ENCODE results near the gene NUP98.
A peak's percentile ranks its signal among the peaks of the same experiment; 100 is the strongest.
"Not testable (repeated sequence)": the region's sequence is repeated elsewhere in the genome, so short reads cannot be mapped to it uniquely, and the experiment has no call there.

NUP98 gene

DNA sequence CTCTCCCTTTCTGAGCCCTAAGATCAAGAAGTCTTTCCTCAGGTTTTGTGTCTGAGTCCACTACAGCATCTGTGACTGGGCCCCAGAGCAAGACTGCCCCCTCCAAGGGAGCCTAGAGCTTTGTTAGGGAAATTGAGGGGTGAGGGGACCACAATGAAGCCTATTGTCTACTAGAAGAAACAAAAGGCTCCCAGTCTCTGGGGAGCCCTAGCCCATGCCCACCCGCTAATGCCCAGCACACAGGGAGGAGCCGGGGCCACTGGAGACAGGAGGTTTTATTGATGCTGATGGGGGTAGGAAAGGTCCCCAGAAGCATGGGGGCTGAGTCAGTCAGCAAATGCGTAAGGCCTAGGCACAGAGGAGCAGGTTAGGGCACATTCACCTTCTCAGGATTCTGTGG is 29.4 kb upstream of the NUP98 start:
- DNase-seq (ENCODE audit: low read depth in 3 of 3), result no peak

DNA sequence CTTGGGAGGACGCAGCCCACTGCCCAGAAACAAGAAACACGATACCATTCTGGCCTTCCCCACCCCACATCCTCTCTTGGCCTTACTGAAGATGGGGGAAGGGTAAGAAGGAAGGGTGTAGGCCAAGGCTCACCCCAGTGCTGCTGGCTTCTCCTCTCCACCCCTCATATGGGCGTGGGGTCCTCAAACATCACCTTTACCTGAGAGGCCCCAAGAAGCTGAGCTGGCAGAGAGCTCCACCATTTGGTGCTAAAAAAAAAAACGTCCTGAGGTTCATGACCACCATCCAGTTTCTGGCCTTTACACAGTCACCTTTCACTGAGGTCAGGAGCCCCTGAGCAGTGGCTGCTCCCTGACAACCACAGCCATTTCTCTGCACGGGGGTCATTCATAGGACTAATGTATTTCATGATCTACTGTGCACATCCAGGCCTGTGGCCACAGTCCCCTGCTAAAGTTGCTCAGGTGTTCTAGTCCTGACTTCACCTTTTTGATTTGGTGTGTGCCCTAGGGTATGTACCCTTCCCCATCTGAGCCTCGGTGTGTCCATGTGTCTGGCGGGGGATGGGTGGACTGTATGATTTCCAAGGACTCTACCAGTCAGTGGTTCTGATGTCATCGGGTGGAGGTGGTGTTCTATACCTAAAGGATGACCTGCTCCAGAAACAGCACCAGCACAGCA is 28.3 kb upstream of the NUP98 start:
- DNase-seq (ENCODE audit: low read depth in 3 of 3), result no peak

DNA sequence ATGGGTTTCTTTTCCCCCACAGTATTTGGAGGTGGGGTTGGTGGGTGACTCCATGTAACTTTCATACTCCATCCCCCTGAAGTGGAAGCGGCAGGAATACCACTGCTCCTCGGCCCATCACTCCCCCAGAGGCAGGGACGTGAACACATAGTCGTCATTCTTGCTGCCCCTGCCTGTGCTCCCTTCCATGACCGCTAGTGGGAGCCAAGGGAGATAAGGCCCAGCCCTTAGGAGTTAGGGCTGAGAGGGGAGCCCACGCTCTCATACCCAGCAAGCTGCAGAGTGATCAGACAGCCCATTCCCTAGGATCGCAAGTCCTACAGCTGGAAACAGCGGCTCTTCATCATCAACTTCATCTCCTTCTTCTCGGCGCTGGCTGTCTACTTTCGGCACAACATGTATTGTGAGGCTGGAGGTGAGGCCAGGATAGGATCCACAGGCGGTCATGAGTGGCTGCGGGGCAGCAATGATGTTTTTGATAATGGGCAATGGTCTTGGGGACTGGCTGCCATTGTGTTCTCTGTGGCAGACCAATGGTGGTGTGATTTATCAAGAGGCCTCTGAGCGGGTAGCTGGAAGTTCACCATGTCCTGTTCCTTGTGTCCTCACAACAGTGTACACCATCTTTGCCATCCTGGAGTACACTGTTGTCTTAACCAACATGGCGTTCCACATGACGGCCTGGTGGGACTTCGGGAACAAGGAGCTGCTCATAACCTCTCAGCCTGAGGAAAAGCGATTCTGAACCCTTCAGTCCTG is 27.5 kb upstream of the NUP98 start:
- peak; percentile 67 to 81 (median 74) for DNase-seq (ENCODE audit: low read depth in 3 of 3)

DNA sequence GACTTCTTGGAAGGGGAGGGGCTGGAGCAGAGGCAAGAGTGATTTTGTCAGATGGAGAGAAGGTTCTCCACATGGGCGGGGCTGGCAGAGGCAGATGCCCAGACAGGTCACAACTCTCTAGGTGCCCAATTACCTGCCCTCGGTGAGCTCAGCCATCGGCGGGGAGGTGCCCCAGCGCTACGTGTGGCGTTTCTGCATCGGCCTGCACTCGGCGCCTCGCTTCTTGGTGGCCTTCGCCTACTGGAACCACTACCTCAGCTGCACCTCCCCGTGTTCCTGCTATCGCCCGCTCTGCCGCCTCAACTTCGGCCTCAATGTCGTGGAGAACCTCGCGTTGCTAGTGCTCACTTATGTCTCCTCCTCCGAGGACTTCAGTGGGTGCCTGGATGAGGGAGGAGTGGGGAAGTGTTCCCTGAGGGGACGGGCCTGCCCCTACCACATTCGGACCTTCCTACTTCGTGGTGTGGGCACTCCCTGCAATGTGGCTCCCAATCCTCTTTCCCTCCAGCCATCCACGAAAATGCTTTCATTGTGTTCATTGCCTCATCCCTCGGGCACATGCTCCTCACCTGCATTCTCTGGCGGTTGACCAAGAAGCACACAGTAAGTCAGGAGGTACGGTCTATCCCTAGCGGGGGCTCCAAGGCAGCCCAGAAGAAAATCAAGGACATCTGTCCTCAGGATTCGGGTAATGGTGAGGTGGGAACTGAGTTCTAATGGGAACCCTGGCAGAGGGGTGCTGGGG is 26.6 kb upstream of the NUP98 start:
- DNase-seq (ENCODE audit: low read depth in 3 of 3), result no peak

DNA sequence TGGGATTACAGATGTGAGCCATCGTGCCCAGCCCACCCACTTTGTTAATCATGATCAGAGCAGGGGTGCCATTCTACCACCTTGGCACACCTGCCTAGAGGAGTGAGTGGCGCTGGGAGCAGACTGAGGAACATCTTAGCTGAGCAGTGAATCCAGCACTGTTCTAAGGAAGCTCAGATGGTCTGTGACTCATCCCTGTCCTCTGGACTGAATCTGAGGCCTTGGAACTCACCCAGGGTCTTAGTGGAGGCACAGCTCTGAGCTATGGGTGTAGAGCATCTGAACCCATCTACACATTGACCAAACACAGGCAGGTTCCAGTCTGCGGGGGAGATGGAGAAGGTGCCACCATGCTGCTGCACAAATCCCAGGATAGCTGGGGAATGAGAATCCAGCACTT is 25.9 kb upstream of the NUP98 start:
- DNase-seq (ENCODE audit: low read depth in 3 of 3), result no peak

DNA sequence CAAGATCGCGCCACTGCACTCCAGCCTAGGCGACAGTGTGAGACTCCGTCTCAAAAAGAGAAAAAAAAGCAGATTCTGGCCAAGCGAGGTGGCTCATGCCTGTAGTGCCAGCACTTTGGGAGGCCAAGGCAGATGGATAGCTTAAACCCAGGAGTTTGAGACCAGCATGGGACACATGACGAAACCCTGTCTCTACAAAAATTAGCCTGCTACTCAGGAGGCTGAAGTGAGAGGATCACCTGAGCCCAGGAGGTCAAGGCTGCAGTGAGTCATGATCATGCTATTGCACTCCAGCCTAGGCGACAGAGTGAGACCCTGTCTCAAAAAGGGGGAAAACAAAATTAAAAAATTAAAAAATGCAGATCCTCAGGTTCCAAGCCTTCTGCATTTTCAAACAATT is 25.0 kb upstream of the NUP98 start:
- no peak for DNase-seq (ENCODE audit: low read depth in 3 of 3)

DNA sequence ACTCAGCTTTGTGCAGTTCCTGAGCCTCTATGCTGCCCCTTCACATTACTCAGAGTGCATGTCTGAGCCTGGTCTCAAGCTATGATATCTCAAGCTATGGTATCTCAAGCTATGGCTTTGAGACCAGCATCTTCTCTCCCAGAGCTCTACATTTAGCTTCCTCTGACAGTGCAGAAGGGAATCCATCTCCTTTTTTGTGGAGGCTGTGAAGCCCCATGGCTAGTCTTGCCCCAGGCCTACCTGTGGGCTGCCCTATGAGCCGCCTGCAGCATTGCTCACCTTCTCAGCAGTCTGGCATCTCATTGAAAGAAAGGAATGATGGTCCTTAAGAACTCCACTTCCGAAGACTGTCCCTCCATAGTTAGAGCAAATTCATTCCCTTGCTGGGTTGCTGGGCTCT is 23.6 kb upstream of the NUP98 start:
- no peak for DNase-seq (ENCODE audit: low read depth in 3 of 3)

DNA sequence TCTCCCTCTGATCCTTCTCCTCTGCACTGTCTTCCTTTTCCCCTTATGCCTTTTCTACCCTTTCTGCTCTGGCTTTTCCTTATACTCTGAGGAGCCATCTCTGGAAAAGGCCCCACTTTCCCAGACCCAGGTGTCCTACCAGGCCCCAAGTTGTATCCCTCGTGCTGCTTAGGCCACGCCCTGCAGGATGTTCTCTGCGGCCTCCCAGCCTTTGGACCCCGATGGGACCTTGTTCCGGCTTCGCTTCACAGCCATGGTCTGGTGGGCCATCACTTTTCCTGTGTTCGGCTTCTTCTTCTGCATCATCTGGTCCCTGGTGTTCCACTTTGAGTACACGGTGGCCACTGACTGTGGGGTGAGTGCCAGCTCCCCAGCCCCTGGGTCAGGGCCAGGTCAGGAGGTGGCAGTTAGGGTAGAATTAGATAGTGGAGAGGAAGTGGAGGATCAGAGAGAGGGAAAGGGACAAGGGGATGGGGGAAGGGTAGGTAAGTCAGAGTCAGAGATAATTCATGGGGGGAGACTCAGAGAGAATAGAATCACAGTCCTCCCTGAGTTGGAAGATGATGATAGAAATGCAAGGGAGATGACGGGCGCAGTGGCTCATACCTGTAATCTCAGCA is 19.9 kb upstream of the NUP98 start:
- no peak for DNase-seq (ENCODE audit: low read depth in 3 of 3)

DNA sequence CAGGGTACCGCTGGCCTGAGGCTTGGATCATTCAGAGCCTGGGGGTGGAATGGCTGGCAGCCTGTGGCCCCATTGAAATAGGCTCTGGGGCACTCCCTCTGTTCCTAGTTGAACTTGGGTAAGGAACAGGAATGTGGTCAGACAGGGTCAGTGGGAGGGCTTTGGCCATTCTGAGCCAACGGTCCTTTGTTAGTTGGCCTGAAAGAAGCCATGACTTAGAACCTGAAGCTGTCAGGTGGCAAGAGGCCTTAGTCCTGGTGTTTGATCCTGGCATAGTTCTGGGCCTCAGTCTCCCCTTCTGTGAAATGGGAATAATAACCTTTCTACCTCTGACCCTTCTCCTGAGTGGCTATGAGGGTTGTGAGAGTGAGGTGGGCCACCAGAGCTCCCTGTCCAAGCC is 19.3 kb upstream of the NUP98 start:
- no peak for DNase-seq (ENCODE audit: low read depth in 3 of 3)

DNA sequence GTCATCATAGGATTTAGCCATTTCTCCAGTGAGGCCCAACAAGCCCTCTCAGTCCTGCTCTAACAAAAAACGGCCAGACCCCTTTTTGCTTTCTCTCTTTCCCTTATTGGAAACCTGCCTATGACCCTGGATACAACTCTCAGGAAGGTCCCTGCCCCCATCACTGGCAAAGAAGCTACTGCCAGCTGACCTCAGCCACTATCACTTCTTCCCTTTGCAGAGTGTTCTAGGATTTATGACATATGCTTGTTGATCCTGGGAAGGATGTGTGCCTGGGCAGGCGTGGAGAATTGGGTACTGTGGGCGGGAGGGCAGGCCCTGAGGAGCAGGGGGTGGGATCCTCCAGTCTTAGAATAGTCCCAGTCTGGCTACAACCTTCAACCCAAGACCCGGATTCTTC is 18.5 kb upstream of the NUP98 start:
- DNase-seq (ENCODE audit: low read depth in 3 of 3), result no peak

DNA sequence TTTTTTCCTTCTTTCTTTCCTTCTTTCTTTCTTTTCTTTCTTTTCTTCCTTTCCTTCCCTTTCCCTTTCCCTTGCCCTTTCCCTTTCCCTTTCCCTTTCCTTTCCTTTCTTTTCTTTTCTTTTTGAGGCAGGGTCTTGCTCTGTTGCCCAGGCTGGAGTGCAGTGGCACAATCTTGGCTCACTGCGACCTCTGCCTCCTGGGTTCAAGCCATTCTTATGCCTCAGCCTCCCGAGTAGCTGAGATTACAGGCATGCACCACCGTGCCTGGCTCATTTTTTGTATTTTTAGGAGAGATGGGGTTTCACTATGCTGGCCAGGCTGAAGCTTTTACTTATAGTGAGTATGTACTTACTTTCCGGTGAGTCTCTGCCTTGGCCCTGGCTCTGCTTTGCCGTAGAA is 17.5 kb upstream of the NUP98 start:
- not testable (repeated sequence) for DNase-seq (ENCODE audit: low read depth in 3 of 3)

DNA sequence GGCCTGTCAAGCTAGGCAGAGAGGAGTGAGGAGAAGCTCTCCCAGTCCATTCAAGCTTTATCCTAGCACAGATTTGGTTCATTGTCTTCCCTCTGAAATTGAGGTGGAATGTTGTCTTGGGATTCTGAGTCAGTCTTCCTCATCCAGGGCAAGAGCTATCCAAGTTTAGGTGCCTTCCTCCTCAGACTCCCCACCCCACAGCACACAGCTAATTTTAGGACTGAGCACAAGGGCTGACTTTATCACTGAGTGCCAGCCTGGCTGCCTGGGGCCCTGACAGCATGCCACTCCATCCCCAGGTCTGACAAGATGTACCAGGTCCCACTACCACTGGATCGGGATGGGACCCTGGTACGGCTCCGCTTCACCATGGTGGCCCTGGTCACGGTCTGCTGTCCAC is 13.6 kb upstream of the NUP98 start:
- DNase-seq (ENCODE audit: low read depth in 3 of 3), result no peak

DNA sequence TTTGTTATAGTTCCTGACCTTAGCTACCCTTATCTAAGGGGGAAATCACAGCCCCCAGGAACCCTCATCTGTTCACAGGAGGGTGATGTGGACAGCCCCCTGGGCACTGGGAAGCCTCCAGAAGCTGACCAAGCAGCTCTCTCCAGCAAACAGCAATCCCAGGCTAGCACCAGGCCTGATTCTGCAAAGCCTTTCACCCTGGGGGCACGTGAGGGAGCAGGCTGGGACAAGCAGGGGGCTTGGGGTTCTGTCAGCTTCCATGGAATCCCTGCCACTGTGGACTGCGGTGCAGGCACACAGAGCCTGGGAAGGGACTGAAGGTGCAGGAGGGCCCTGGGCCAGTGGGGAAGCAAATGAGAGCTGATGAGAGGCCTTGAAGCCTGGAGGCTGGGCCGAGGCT is 13.1 kb upstream of the NUP98 start:
- DNase-seq (ENCODE audit: low read depth in 3 of 3), result no peak

DNA sequence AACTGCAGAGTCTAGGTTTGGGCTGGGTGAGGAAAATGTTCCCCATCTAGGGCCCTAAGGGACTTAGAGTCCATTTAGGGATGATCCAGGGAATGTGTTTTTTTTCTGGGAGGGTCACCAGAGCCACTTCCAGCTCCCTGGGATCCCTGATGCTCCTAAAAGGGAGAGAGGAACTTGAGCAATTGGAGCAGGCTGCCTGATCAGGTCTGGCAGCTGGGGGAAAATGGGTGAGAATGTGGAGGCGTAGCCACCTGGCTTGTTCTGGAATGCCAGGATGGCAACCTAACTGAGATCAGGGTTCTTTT is 12.2 kb upstream of the NUP98 start:
- DNase-seq (ENCODE audit: low read depth in 3 of 3), result no peak

DNA sequence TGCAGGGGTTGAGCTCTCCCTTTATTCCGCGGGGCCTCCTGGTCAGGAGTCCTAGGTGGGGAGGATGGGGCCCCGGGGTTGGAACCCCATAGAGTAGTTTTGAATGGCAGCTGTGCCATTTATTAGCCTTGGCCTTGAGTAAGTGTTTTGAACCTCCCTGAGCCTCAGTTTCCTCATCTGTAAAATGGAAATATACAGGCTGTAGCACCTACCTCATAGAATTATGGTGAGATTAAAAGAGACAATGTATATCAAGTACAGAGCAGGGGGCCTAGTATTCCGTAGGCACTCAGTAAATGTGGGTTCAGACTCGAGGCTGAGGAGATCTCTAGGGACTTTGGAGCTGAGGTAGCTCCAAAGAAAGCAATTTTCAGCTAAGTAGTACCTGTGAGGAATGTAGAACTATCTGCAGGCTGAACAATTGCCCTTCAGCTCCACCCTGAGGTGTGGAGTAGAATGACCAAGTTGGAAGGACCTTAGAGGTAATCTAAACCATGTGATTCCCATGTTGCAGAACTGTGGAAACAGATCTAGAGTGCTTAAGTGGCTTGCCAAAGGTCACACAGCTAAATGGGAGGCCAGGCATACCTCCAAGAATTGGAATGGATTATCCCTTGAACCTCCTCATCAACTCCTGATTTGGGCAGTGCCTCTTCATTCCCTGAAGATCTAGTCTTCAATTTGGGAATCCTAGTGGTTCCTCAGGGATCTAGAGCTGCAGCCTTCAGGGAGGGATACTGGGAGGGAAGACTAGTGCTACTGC is 11.7 kb upstream of the NUP98 start:
- DNase-seq (ENCODE audit: low read depth in 3 of 3), result no peak

DNA sequence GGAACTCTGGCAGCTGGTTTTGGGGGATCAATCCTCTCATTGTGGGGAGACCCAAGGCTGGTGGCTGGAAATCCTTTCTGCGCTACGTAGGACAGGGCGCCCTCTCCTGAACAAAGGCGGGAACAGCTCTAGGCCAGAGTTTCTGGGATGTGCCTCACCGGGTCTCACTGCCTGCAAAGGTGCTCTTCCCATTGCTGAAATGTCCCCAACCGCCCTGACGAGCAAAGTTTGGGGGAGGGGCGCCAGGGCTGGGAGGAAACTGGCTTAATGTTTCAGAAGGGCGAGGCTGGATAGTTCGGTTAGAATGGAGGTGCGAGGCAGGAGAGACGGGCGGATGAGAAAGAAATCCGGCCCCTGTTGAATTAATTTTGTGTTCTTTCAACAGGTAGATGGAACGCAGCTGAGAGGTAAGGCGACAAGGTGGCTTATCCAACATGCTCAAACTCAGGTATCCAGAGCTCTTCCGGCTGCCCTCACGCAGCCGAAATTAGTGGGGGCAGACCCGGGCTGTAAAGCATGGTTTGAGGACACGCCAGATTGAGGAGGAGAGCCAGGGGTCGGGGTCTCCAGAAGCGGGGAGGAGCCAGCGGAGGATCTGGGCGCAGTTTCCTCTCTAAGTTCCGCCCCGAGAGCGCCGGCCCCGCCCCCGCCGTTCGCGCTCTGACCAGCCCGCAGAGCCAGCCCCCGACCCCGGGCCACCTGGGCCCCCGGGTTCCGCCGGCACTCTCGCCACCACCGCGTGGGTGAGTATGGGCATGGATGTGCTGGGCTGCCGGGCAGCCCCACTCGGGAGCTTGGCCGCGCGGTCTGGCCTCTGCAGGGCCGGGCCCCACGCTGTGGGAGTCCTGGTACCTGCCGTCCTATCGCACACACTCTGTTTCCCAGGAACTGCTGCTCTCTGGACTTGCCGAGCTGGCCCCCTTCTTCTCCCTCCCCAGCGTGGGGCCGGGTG is 10.8 kb upstream of the NUP98 start, which contains the start of gene PGAP2:
Gene PGAP2, plus strand, starts transcription at position 652 of the 952 bp plus-strand sequence. CDS start 2,700 bp downstream, outside the sequence.
- peak in 2 of 3 experiments; percentile 37 to 61 for DNase-seq (ENCODE audit: low read depth in 3 of 3)

DNA sequence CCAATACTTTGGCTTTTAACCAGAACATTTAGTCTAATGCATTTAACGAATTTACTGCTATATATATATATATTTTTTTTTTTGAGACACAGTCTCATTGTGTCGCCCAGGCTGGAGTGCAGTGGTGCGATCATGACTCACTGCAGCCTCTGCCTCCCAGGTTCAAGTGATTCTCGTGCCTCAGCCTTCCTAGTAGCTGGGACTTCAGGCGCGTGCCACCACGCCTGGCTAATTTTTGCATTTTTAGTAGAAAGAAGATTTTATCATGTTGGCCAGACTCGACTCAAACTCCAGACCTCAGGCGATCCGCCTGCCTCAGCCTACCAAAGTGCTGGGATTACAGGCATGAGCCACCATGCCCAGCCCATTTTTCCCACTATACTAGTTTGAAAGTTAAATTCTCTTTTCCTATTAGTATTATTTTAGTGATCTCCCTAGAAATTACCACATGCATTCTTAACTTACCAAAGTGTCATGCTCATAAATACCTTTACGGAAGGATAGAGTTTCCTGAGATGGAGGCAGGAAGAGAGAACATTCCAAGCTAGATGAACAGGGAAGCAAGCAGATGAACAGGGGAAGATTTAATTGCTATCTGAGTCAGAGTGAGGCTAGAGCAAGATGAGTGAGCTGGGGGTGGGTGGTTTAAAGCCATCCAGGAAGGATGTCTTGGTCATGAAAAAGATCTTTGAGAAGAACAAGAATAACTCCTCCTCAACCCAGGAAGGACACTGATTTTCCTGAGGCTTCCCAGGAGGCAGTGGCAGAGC is 6.6 kb upstream of the NUP98 start:
- no peak for DNase-seq (ENCODE audit: low read depth in 3 of 3)

DNA sequence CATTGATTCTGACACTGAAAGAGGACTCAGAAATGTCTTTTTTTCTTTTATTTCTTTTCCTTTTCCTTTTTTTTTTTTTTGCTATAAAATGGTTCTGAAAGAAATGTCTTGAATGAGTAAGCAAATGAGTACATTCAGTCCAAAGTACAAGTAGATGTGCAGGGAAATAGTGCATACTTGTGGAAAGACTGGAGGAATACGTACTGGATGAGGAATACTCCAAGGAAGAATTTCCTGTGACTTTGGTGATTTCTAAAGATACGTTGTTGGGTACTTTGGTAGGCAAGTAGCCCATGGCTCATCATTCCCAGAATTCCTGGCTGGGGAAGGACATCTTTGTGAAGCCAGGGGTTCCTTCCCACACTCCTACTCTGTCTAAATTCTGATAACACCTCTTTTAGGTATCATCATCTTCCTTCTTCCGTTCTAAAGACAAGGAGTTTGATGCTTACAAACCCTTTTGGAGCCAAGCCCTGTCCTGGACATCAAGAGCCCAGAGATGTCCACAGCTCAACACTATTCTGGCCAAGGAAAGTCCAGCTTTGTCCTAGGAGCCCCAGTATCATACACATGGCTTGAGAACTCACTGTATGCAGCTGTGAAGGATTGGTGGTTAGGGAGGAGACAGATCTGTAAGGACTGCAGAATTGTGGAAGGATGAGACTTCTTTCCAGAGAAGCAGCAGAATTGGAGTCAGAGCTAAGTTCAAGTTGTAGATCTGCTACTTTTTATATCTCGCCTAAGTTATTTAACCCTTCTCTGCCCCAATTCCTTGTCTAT is 4.8 kb upstream of the NUP98 start:
- no peak for DNase-seq (ENCODE audit: low read depth in 3 of 3)

DNA sequence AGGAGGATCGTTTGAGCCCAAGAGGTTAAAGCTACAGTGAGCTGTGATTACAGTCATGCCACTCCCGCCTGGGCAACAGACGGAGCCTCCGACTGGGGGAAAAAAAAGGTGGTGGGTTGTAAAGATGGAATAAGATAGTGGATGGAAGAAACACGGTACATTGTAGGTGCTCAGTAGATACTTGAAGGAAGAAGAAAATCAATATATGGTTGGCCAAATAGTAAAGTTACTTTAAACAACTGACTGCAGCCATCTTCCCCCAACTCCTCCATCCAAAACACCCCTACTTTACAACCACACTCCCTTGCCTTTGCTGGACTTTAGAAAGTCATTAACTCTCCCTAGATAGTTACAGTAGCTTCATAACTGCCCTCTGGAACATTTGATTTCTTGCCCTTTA is 2.5 kb upstream of the NUP98 start:
- no peak for DNase-seq (ENCODE audit: low read depth in 3 of 3)

Measured in stimulated activated CD4-positive, alpha-beta T cell treated with anti-CD3 and anti-CD28 coated beads, TNF-alpha, amount 100 ng/mL, for 24 hours (primary cell).